D721Med (cell line): ENCODE measurements around the gene INTS15.
"Not testable (repeated sequence)": the region's sequence is repeated elsewhere in the genome, so short reads cannot be mapped to it uniquely, and the experiment has no call there.

Experiments used
- DNase-seq: peaks from one replicate; pipeline ENCODE4 v3.0.0; 2011; ENCODE audit warnings: low spot score; ENCODE audit not compliant: insufficient read length
- FAIRE-seq: peaks from 2 replicates; lab custom pipeline; 2011; peaks lifted over from hg19 to GRCh38; lab: Jason Lieb, UNC
- TF ChIP-seq, protein P1 (sequence below): IDR thresholded peaks from 2 replicates; pipeline ENCODE4 v1.5.1; 2012; ENCODE audit warnings: mild to moderate bottlenecking, control low read depth; ENCODE audit not compliant: insufficient read depth; ENCODE audit errors: missing control alignments

Gene INTS15

DNA sequence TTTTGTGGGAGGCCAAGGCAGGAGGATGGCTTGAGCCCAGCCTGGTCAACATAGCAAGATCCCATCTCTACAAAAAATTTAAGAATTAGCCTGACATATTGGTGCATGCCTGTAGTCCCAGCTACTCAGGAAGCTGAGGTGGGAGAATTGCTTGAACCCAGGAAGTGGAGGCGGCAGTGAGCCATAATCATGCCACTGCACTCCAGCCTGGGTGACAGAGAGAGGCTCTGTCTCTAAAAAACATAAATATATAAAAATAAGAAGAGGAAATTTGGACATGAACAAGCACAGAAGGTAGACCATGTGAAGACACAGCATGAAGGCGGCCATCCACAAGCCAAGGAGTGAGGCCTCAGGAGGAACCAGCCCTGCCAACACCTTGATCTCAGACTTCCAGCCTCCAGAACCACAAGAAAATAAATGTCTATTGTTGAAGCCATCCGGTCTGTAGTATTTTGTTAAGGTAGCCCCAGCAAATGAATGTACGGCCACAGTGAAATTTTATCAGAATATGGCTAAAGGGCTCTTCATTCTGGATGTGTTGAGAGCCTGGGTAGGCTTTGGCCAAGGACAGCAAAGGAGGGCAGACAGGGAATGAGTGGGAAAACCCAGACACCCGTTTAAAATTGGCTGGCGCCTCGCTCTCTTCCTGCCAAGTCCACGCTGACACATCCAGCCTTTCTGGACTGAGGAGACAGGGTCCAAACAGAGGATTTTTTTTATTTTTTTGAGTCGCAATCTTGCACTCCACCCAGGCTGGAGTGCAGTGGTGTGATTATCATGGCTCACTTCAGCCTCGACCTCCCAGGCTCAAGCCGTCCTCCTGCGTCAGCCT is 25.7 kb upstream of the INTS15 start:
- DNase-seq (no peak), FAIRE-seq (no peak)
- TF ChIP-seq, protein P1, sequence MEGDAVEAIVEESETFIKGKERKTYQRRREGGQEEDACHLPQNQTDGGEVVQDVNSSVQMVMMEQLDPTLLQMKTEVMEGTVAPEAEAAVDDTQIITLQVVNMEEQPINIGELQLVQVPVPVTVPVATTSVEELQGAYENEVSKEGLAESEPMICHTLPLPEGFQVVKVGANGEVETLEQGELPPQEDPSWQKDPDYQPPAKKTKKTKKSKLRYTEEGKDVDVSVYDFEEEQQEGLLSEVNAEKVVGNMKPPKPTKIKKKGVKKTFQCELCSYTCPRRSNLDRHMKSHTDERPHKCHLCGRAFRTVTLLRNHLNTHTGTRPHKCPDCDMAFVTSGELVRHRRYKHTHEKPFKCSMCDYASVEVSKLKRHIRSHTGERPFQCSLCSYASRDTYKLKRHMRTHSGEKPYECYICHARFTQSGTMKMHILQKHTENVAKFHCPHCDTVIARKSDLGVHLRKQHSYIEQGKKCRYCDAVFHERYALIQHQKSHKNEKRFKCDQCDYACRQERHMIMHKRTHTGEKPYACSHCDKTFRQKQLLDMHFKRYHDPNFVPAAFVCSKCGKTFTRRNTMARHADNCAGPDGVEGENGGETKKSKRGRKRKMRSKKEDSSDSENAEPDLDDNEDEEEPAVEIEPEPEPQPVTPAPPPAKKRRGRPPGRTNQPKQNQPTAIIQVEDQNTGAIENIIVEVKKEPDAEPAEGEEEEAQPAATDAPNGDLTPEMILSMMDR: no peak

DNA sequence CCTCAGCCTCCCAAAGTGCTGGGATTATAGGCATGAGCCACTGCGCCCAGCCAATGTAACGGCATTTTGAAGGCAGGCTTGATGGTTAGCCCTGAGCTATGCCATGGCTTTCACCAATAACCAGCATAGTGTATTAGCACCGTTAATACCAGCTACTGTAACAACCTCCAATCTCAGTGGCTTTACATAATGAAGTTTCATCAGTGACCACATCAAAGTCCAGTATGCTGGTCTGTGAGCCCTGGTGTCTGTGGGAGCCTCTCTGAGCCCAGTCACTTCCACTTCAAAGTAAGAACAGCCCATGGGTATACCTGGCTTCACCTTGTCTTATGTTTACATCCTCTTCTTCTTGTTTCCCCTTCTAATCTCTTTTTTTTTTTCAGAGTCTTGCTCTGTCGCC is 24.2 kb upstream of the INTS15 start:
- DNase-seq (no peak), FAIRE-seq (no peak)
- TF ChIP-seq, protein P1: no peak

DNA sequence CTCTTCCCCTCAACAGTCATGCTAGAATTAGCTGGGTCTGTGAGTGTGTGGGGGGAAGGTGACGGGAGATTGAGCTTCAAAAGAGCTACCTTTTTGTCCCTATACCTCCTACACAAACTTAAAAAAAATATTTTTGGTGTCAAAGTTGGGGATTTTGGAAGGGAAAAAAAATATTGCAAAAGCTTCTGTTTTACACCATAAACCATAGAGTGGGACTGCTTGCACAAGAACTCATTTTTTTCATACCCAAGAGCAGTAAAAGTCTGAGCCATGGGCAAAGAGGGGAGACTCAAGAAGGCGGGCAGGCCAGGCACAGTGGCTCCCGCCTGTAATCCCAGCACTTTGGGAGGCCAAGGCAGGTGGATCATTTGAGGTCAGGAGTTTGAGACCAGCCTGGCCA is 21.9 kb upstream of the INTS15 start:
- FAIRE-seq (no peak), DNase-seq (no peak)
- TF ChIP-seq, protein P1: no peak

DNA sequence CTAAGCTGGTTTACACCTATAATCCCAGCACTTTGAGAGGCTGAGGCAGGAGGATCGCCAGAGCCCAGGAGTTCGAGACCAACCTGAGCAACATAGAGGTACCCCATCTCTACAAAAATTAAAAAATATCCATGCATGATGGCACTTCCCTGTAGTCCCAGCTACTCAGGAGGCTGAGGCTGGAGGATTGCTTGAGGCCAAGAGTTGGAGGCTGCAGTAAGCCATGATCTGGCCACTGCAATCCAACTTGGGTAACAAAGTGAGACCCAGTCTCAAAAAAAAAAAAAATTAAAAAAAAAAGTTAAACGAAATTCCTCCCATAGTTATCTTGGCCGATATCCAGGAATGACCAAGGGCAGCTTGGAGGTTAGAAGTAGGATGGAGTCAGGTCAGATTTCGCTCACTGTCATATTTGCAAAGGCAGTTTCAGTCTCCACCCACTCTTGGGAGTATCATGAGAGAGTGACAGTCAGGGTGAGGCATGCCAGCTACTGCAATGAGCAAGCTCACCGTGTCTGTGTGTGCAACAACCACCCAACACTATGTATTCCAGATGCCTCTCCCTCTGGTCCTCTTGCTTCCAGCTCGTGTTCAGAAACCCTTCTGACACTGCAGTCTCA is 18.6 kb upstream of the INTS15 start:
- FAIRE-seq (no peak), DNase-seq (no peak)
- TF ChIP-seq, protein P1: no peak

DNA sequence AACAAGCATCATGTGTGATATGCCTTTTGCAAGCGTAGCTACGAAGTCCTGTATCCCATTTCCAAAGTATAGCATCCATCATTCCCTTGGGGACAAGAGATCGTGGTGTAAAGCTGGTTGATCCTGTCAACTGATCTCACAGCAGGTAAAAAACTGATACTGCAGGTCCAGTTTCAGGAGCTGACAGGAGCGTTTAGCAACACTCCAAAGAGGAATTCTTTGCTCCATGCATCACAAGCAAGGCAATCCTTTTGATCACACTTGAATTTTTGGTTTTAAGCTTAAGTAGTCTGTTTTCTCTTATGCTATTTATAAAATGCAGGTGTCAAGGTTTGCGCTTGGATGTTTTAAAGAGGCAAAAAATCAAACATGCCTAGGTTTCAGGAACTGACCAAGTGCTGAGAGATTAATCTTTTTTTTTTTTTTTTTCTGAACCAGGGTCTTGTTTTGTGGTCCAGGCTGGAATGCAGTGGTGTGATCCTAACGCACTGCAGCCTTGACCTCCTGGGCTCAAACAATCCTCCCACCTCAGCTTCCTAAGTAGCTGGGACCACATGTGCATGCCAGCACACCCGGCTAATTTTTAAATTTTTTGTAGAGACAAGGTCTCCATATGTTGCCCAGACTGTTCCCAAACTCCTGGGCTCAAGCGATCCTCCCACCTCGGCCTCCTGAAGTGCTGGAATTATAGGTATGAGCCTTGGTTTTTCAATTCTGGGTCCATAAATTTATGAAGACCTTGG is 14.4 kb upstream of the INTS15 start:
- DNase-seq (no peak), FAIRE-seq (no peak)
- TF ChIP-seq, protein P1: no peak

DNA sequence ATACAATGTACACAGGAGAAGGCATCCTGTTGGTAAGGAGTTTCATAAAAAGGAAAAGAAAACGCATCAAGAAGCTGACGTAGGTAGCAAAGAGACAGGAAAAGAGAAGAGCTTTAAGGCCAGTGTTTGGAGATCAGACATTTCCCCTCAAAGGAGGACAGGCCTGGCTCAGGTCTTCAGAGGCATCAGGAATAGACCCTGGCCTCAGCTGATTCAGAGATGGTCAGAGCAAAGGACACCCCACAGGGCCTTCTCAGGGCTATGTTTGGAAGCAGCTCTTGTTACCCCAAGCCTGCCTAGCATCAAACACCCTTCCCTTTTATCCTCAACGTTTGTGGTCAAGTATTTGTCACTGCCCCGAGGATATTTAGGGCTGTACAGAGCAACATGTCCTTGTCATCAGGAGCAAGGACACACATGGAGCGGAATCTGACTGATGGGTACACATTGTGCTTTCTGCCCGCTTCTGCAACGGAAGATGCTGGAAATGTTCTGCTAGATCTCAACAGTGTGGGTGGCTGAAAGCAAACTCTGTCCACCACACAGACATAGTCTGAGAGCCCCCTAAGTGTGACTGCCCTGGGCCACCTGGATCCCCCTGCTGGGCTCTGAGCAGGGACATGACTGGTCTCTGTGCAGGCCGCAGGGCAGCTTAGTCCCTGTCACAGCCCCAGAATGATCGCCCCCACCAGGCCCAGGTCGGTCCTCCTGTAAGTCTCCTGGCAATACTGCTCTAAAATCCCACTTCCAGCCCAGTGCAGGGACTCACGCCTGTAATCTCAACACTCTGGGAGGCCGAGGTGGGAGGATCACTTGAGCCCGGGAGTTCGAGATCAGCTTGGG is 13.6 kb upstream of the INTS15 start:
- no peak for DNase-seq
- no peak for FAIRE-seq
- TF ChIP-seq, protein P1: no peak

DNA sequence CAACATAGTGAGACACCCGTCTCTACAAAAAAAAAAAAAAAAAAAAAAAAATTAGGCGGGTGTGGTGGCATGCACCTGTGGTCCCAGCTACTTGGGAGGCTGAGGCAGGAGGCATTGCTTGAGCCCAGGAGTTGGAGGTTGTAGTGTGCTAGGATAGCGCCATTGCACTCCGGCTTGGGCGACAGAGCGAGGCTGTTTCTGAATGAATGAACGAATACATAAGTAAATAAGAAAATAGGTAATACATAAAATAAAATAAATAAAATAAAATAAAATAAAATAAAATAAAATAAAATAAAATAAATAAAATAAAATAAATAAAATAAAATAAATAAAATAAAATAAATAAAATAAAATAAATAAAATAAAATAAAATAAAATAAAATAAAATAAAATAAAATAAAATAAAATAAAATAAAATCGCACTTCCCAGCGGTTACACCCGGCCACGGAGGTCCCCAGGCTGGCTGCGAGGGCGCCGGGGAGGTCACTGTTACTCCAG is 12.9 kb upstream of the INTS15 start:
- not testable (repeated sequence) for FAIRE-seq, DNase-seq
